ENCODE measurements around the gene ARHGEF3.

The ARHGEF3 gene

GRCh38 chr3:56680054-56680580 is 121.6 kb downstream of the ARHGEF3 start:
- peaks cover 32% of the 10 kb centered on the region for H3K4me1 ChIP-seq (ENCODE audit: low read length)
- TF ChIP-seq CTCF (IDR thresholded peaks at IDR 0.05; ENCODE audit: low read depth, low read length) (no peak), EZH2phosphoT487 (IDR thresholded peaks at IDR 0.05; ENCODE audit: low read depth) (no peak)
- H3K79me2 ChIP-seq (ENCODE audit: low read length) = peaks cover 69% of the 10 kb centered on the region
- no peak overlapping the region for H3K4me3 ChIP-seq (ENCODE audit: low read length)
- H3K9me3 ChIP-seq (ENCODE audit: insufficient read depth, low read length) = peaks cover 4% of the 10 kb centered on the region; the same call in 1 of the 2 replicates
- H2AFZ ChIP-seq (ENCODE audit: low read depth, low read length) = no peak overlapping the region
- no peaks in the 10 kb centered on the region for H3K27me3 ChIP-seq (ENCODE audit: low read depth, low read length)
- H3K4me2 ChIP-seq (ENCODE audit: low read length) = no peak overlapping the region
- H3K36me3 ChIP-seq (replicated peaks; ENCODE audit: low read depth, low read length) = peaks cover 60% of the 10 kb centered on the region
- H3K27ac ChIP-seq (ENCODE audit: low read length) = no peak overlapping the region
- H3K9ac ChIP-seq (ENCODE audit: low read length) = no peak overlapping the region
- peaks cover 19% of the 10 kb centered on the region for H4K20me1 ChIP-seq (ENCODE audit: insufficient read depth, low read length)

Data from OCI-LY3 (cell line).